ENCODE data around the gene NEDD9. TPM values are rescaled to one million over a fixed set of nuclear protein-coding genes. Genes with fewer than 3 reads are reported as not detected.

The NEDD9 gene
- total and polyA plus RNA-seq, 10 of the 15 experiments (the other 5 are each of a cell fraction or from before 2014, with no cell fraction given), result 4.9 to 92.6 (median 14.6) TPM

DNA sequence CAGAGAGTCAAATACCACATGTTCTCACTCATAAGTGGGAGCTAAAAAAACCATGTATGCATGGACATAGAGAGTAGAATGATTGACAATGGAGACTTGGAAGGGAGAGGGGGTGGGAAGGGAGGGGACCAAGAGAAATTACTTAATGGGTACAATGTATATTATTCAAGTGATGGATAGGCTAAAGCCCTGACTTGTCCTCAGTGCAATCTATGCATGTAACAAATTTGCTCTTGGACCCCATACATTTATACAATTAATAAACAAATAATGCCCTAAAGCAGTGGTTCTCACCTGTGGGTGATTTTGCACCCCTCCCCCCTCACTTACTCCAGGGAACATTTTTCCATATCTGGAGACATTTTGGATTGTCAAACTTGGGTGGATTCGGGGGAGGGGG is 33.5 kb upstream of the NEDD9 start:
- Histone ChIP-seq H3K79me2 (ENCODE audit: control insufficient read depth, insufficient read depth, low read length) (no peaks in the 10 kb centered on the region), H3K4me1 (ENCODE audit: control insufficient read depth, insufficient read depth, low read length) (no peaks in the 10 kb centered on the region), H3K27ac (ENCODE audit: control insufficient read depth, insufficient read depth) (no peak overlapping the region), H3K36me3 (ENCODE audit: control insufficient read depth in 2 of 2, insufficient read depth in 2 of 2, low read length in 1 of 2) (peaks cover 0 to 12% of the 10 kb centered on the region in 2 experiments; a peak in 2 of 4 replicates), H3K9me3 (replicated peaks; ENCODE audit: control insufficient read depth, insufficient read depth, low read length) (no peaks in the 10 kb centered on the region), H3K4me2 (ENCODE audit: control insufficient read depth, insufficient read depth) (no peak overlapping the region), H3K9ac (ENCODE audit: control insufficient read depth, insufficient read depth, low read length) (no peak overlapping the region), H2AFZ (ENCODE audit: control insufficient read depth, low read depth, low read length) (no peak overlapping the region), H3K27me3 (replicated peaks in 1 of 2; ENCODE audit: control insufficient read depth in 2 of 2, insufficient read depth in 2 of 2, low read length in 1 of 2) (no peaks in the 10 kb centered on the region), H4K20me1 (ENCODE audit: control insufficient read depth, insufficient read depth) (no peaks in the 10 kb centered on the region), H3K4me3 (no peak overlapping the region)
- WGBS (ENCODE audit: insufficient coverage, insufficient replicate concordance, low lambda C conversion rate, missing lambda C conversion rate), result 87% methylated on average over 1 of the region's 1 CpG
- BruUV-seq (replicated peaks), result no TSS peak
- in situ Hi-C loops (cut with MboI) (no loop called here), intact Hi-C loops (cut with micrococcal nuclease; ENCODE audit: unreplicated experiment) (no loop called here)
- ChIA-PET SMC1A (ENCODE audit: uncharacterized antibody, unreplicated experiment) (no interaction called here), RAD21 (ENCODE audit: unreplicated experiment) (no interaction called here), CTCF (no interaction called here), POLR2A (no interaction called here)
- FAIRE-seq (no peak), DNase-seq (ENCODE audit: low read depth, low spot score) (no peak), ATAC-seq (no peak)
- TF ChIP-seq, protein P1, sequence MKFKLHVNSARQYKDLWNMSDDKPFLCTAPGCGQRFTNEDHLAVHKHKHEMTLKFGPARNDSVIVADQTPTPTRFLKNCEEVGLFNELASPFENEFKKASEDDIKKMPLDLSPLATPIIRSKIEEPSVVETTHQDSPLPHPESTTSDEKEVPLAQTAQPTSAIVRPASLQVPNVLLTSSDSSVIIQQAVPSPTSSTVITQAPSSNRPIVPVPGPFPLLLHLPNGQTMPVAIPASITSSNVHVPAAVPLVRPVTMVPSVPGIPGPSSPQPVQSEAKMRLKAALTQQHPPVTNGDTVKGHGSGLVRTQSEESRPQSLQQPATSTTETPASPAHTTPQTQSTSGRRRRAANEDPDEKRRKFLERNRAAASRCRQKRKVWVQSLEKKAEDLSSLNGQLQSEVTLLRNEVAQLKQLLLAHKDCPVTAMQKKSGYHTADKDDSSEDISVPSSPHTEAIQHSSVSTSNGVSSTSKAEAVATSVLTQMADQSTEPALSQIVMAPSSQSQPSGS (IDR thresholded peaks at IDR 0.05; ENCODE audit: low read length), result no peak
- TF ChIP-seq PAX8 (IDR thresholded peaks at IDR 0.05) (no peak), BRCA1 (IDR thresholded peaks at IDR 0.05; ENCODE audit: low read depth, low read length) (no peak), IRF5 (IDR thresholded peaks at IDR 0.05; ENCODE audit: borderline replicate concordance) (no peak), CEBPB (IDR thresholded peaks at IDR 0.05; ENCODE audit: borderline replicate concordance in 1 of 2, low read depth in 2 of 2, low read length in 2 of 2) (no peak)

All from GM12878 (cell line).